Transverse colon (tissue), 4 donors: ENCODE data around the gene OAT. TPM values are rescaled to one million over a fixed set of nuclear protein-coding genes. Genes with fewer than 3 reads are reported as not detected.

ENCODE experiments used
- DNase-seq: peaks from one replicate; pipeline ENCODE4 v3.0.0-alpha.2; 2019
- H3K27ac ChIP-seq, 4 donors: fragments of 200-600 bp; sonication (generic); 2 replicates each; pipeline ENCODE4 v1.5.1; 2016 to 2018; ENCODE audit warnings: inconsistent platforms in 4 of 4
- H3K27me3 ChIP-seq: fragments of 200-600 bp; sonication (generic); 2 replicates; pipeline ENCODE4 v1.5.1; 2017; ENCODE audit warnings: inconsistent platforms
- H3K36me3 ChIP-seq, 4 donors: fragments of 200-600 bp; sonication (generic); 2 replicates each; pipeline ENCODE4 v1.5.1; 2017 to 2019; ENCODE audit warnings: inconsistent platforms in 4 of 4
- H3K4me1 ChIP-seq, 4 donors: fragments of 200-600 bp; sonication (generic); 2 replicates each; pipeline ENCODE4 v1.5.1; 2017 to 2020; ENCODE audit warnings: inconsistent platforms in 4 of 4
- H3K4me3 ChIP-seq, 4 donors: fragments of 200-600 bp; sonication (generic); 1 replicate in 1 of 4; 2 replicates in 3 of 4; pipeline versions ENCODE4 v1.5.1 to v1.6.1; 2017 to 2019; ENCODE audit warnings: inconsistent platforms in 4 of 4
- H3K9me3 ChIP-seq, 2 donors: fragments of 200-600 bp; sonication (generic); 2 replicates each; pipeline ENCODE4 v1.5.1; 2017 to 2019; ENCODE audit warnings: inconsistent platforms in 2 of 2
- CTCF ChIP-seq, 5 experiments: fragments of 200-600 bp in 3 of 5; fragments of 450-650 bp in 2 of 5; sonication (generic) in 3 of 5; IDR thresholded peaks; 1 replicate in 2 of 5; 2 replicates in 3 of 5; pipeline ENCODE4 v1.5.1; 2016 to 2017; ENCODE audit warnings: antibody characterized with exemption in 5 of 5, inconsistent platforms in 3 of 5, mild to moderate bottlenecking in 2 of 5, moderate library complexity in 1 of 5
- EP300 ChIP-seq: sonication (generic); formaldehyde crosslinking; IDR thresholded peaks from one replicate; pipeline ENCODE4 v1.6.1; 2017; ENCODE audit warnings: antibody characterized with exemption, low read depth
- POLR2A ChIP-seq: fragments of 450-650 bp; IDR thresholded peaks from one replicate; pipeline ENCODE4 v1.6.1; 2016; ENCODE audit warnings: antibody characterized with exemption, mild to moderate bottlenecking, moderate library complexity
- POLR2AphosphoS5 ChIP-seq, 3 donors: sonication (generic); formaldehyde crosslinking; IDR thresholded peaks; one replicate each; pipeline ENCODE4 v1.6.1; 2016; ENCODE audit warnings: antibody characterized with exemption in 3 of 3
- WGBS, 2 donors: methylation state at CpG; one replicate each; pipeline ENCODE4 v1.1.5; 2018; ENCODE audit warnings: low coverage in 1 of 2; 5-methylcytosine and 5-hydroxymethylcytosine counted together
- in situ Hi-C, 4 donors: fragments of 200-750 bp; cut with MboI; loops; one replicate each; pipeline versions ENCODE4 v1.15.0 to v1.15.1; 2017; ENCODE audit warnings: low sequenced_read_pairs in 3 of 4, low pct_ligation_motif_present in 1 of 4, low pct_unique_long_range_greater_than_20kb in 1 of 4
- intact Hi-C: fragments of 100-400 bp; cut with DNase I; formaldehyde crosslinking; loops from one replicate; pipeline ENCODE4 v1.15.1; 2023; ENCODE audit warnings: low total_unique reads
- total RNA-seq, 4 donors: library from RNA; depleted of rRNA; stranded (reverse); fragments of >200 nt; gene quantifications; one replicate each; pipeline ENCODE4 v1.1.0, GENCODE V29; 2016

OAT gene
- total RNA-seq, 4 donors from 2014 or later: 22.1 to 89.3 (median 60.9) TPM

- no peaks in the 10 kb centered on the region for H3K36me3 ChIP-seq
- peaks cover 5 to 20% (median 16%) of the 10 kb centered on the region in 4 donors for H3K4me1 ChIP-seq
- in situ Hi-C loops (no loop called here), intact Hi-C loops (no loop called here)
- H3K4me3 ChIP-seq: no peak overlapping the region
- H3K9me3 ChIP-seq: no peaks in the 10 kb centered on the region
- TF ChIP-seq EP300 (no peak), POLR2A (no peak), POLR2AphosphoS5 (IDR thresholded peaks at IDR 0.05) (no peak), CTCF (IDR thresholded peaks at IDR 0.05) (no peak)
- peak overlapping the region in 1 of 4 donors; percentile 36 for H3K27ac ChIP-seq
- no peak for DNase-seq
- WGBS, 2 donors: 58% methylated on average over 13 to 17 of the region's 17 CpGs
- no peaks in the 10 kb centered on the region for H3K27me3 ChIP-seq
Measured at GRCh38 chr10:124465003-124465776, 46.5 kb upstream of the OAT start.

GRCh38 chr10:124464028-124464965 is 45.6 kb upstream of the OAT start:
- Histone ChIP-seq H3K36me3 (no peaks in the 10 kb centered on the region), H3K4me1 (peaks cover 5 to 20% (median 16%) of the 10 kb centered on the region in 4 donors), H3K27ac (no peak overlapping the region), H3K4me3 (no peak overlapping the region), H3K9me3 (no peaks in the 10 kb centered on the region), H3K27me3 (no peaks in the 10 kb centered on the region)
- WGBS, 2 donors: 84% methylated on average over 9 of the region's 9 CpGs; no CpG with 5 or more reads in 1 of the 2 donors
- in situ Hi-C loops (no loop called here), intact Hi-C loops (no loop called here)
- TF ChIP-seq CTCF (IDR thresholded peaks at IDR 0.05) (no peak), POLR2AphosphoS5 (IDR thresholded peaks at IDR 0.05) (no peak), EP300 (no peak)
- no peak for DNase-seq

- no peak for DNase-seq
- no peaks in the 10 kb centered on the region for H3K36me3 ChIP-seq
- WGBS, 2 donors: 73% methylated on average over 8 of the region's 8 CpGs; no CpG with 5 or more reads in 1 of the 2 donors
Measured at GRCh38 chr10:124462348-124462695, 43.6 kb upstream of the OAT start.

More at GRCh38 chr10:124462348-124462695, 43.6 kb upstream of the OAT start:
- Histone ChIP-seq H3K27ac (peak overlapping the region; percentile 88 to 94 (median 91)), H3K27me3 (no peaks in the 10 kb centered on the region), H3K4me3 (peak overlapping the region; percentile 71 to 87 (median 81)), H3K9me3 (no peaks in the 10 kb centered on the region), H3K4me1 (peaks cover 5 to 20% (median 16%) of the 10 kb centered on the region in 4 donors)
- intact Hi-C loops: no loop called here
- in situ Hi-C loops: no loop called here
- no peak for TF ChIP-seq EP300
- no peak for TF ChIP-seq POLR2AphosphoS5 (IDR thresholded peaks at IDR 0.05)
- no peak for TF ChIP-seq CTCF (IDR thresholded peaks at IDR 0.05)
- no peak for TF ChIP-seq POLR2A
